NCI-H146 treated with DMSO at 0.1 percent for 48 hours (cell line): ENCODE results near the gene ADAM12.
A peak's percentile ranks its signal among the peaks of the same experiment; 100 is the strongest.
"Not testable (repeated sequence)": the region's sequence is repeated elsewhere in the genome, so short reads cannot be mapped to it uniquely, and the experiment has no call there.

Experiments
- DNase-seq: peaks from one replicate; lab custom pipeline; 2025; ENCODE audit not compliant: unreplicated experiment; lab: John Stamatoyannopoulos, UW

Gene ADAM12

GRCh38 chr10:126191192-126191591, 197.1 kb downstream of the ADAM12 start:
- no peak for DNase-seq

- DNase-seq = no peak
Measured at GRCh38 chr10:126188679-126189200, 199.5 kb downstream of the ADAM12 start.

GRCh38 chr10:126187399-126187798, 200.9 kb downstream of the ADAM12 start:
- DNase-seq = no peak

GRCh38 chr10:126186766-126187165, 201.5 kb downstream of the ADAM12 start:
- DNase-seq = no peak

- DNase-seq = no peak
Measured at GRCh38 chr10:126185676-126186447, 202.4 kb downstream of the ADAM12 start.

GRCh38 chr10:126181626-126182025, 206.7 kb downstream of the ADAM12 start:
- no peak for DNase-seq

- DNase-seq = no peak
Measured at GRCh38 chr10:126179637-126180036, 208.6 kb downstream of the ADAM12 start.

- no peak for DNase-seq
Measured at GRCh38 chr10:126177417-126178030, 210.8 kb downstream of the ADAM12 start.

GRCh38 chr10:126175641-126176262, 212.5 kb downstream of the ADAM12 start:
- DNase-seq = no peak

- not testable (repeated sequence) for DNase-seq
Measured at GRCh38 chr10:126172755-126173154, 215.5 kb downstream of the ADAM12 start.

GRCh38 chr10:126171555-126171954, 216.7 kb downstream of the ADAM12 start:
- no peak for DNase-seq

GRCh38 chr10:126170776-126171175, 217.5 kb downstream of the ADAM12 start:
- peak; percentile 83 for DNase-seq

- DNase-seq = no peak
Measured at GRCh38 chr10:126170371-126170770, 217.9 kb downstream of the ADAM12 start.

- no peak for DNase-seq
Measured at GRCh38 chr10:126169899-126170298, 218.4 kb downstream of the ADAM12 start.

- DNase-seq = no peak
Measured at GRCh38 chr10:126166797-126167196, 221.5 kb downstream of the ADAM12 start.

- no peak for DNase-seq
Measured at GRCh38 chr10:126165874-126166273, 222.4 kb downstream of the ADAM12 start.

- no peak for DNase-seq
Measured at GRCh38 chr10:126163506-126163905, 224.8 kb downstream of the ADAM12 start.

GRCh38 chr10:126161691-126162090, 226.6 kb downstream of the ADAM12 start:
- no peak for DNase-seq

GRCh38 chr10:126160971-126161630, 227.2 kb downstream of the ADAM12 start:
- DNase-seq = peak; percentile 62

GRCh38 chr10:126160571-126160970, 227.7 kb downstream of the ADAM12 start:
- no peak for DNase-seq

GRCh38 chr10:126158133-126158892, 230.0 kb downstream of the ADAM12 start:
- no peak for DNase-seq
